Thymus (tissue), 11 donors: Measurements from ENCODE around the gene MERTK. TPM values are rescaled to one million over a fixed set of nuclear protein-coding genes. Genes with fewer than 3 reads are reported as not detected.

Experiments
- DNase-seq, 9 donors: peaks; one replicate each; pipeline ENCODE4 v3.0.0-alpha.2; 2013; ENCODE audit warnings: low spot score in 9 of 9, low read depth in 6 of 9, missing footprints in 1 of 9
- H3K27ac ChIP-seq, 2 donors: one replicate each; pipeline ENCODE4 v1.5.1; 2013; ENCODE audit warnings: control low read depth in 1 of 2, low read depth in 1 of 2, low read length in 1 of 2, mild to moderate bottlenecking in 1 of 2, moderate library complexity in 1 of 2
- H3K27me3 ChIP-seq, 2 donors: one replicate each; pipeline ENCODE4 v1.5.1; 2013; ENCODE audit warnings: low read length in 1 of 2; ENCODE audit not compliant: control insufficient read depth in 2 of 2, insufficient read depth in 1 of 2
- H3K36me3 ChIP-seq, 2 donors: one replicate each; pipeline ENCODE4 v1.5.1; 2013; ENCODE audit warnings: low read length in 1 of 2, mild to moderate bottlenecking in 1 of 2, moderate library complexity in 1 of 2; ENCODE audit not compliant: control insufficient read depth in 2 of 2, insufficient read depth in 2 of 2
- H3K4me1 ChIP-seq, 2 donors: one replicate each; pipeline ENCODE4 v1.5.1; 2013; ENCODE audit warnings: low read length in 2 of 2; ENCODE audit not compliant: control insufficient read depth in 2 of 2, insufficient read depth in 2 of 2
- H3K4me3 ChIP-seq, 2 donors: one replicate each; pipeline ENCODE4 v1.5.1; 2013; ENCODE audit warnings: low read length in 2 of 2, control low read depth in 1 of 2, mild to moderate bottlenecking in 1 of 2
- H3K9me3 ChIP-seq, 2 donors: one replicate each; pipeline ENCODE4 v1.5.1; 2013; ENCODE audit warnings: low read length in 1 of 2, mild to moderate bottlenecking in 1 of 2; ENCODE audit not compliant: control insufficient read depth in 2 of 2, insufficient read depth in 1 of 2
- WGBS: extraction: QIAGEN DNeasy Blood & Tissue Kit; methylation state at CpG from one replicate; pipeline ENCODE4 v1.1.7; 2013; 5-methylcytosine and 5-hydroxymethylcytosine counted together
- polyA plus RNA-seq: library from polyadenylated mRNA; stranded (reverse); fragments of 200-250 nt; gene quantifications from one replicate; pipeline ENCODE4 v1.2.3, GENCODE V29; 2013
- total RNA-seq: library from RNA; stranded (reverse); fragments of 120-200 nt; gene quantifications from one replicate; pipeline ENCODE4 v1.2.4, GENCODE V29; 2013
- donor health status: healthy.

The MERTK gene
- total and polyA plus RNA-seq, 2 donors = 5.7 to 16.5 TPM

DNA sequence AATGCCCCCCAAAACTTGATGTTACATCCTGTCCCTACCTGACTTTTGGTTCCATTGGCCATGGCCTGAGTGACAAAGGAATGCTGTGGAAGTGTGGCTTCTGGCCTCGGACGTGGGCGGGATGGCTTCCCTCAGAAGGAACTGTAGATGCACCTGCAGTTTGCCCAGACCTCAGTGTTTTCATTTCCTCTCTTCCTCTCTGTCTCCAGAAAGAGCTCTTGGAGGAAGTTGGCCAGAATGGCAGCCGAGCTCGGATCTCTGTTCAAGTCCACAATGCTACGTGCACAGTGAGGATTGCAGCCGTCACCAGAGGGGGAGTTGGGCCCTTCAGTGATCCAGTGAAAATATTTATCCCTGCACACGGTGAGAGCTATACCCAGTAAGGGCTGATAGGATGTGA is 95.6 kb downstream of the MERTK start:
- Histone ChIP-seq H3K9me3 (no peaks in the 10 kb centered on the region), H3K36me3 (no peaks in the 10 kb centered on the region), H3K4me1 (no peaks in the 10 kb centered on the region), H3K27ac (no peak overlapping the region), H3K27me3 (no peaks in the 10 kb centered on the region), H3K4me3 (no peak overlapping the region)
- 86% methylated on average over 8 of the region's 8 CpGs for WGBS
- DNase-seq = no peak

- WGBS = 98% methylated on average over 5 of the region's 5 CpGs
- H3K9me3 ChIP-seq = no peaks in the 10 kb centered on the region
- H3K27ac ChIP-seq = no peak overlapping the region
- no peak for DNase-seq
- no peaks in the 10 kb centered on the region for H3K27me3 ChIP-seq
- no peaks in the 10 kb centered on the region for H3K36me3 ChIP-seq
- no peak overlapping the region for H3K4me3 ChIP-seq
- no peaks in the 10 kb centered on the region for H3K4me1 ChIP-seq
Measured at GRCh38 chr2:111995148-111995547, 96.7 kb downstream of the MERTK start.

DNA sequence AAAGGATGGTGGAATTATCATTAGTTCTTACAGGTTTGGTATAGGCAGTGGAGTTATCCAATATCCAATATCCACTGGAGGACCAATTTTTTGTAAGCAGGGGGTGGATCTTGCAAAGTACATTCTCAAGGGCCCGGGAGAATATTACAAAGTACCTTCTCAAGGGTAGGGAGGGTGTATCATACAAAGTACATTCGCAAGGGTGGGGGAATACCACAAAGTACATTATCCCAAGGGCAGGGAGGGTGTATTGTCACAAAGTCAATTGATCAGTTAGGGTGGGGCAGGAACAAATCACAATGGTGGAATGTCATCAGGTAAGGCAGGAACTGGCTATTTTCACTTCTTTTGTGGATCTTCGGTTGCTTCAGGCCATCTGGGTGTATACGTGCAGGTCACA is 101.4 kb downstream of the MERTK start:
- Histone ChIP-seq H3K27ac (no peak overlapping the region), H3K9me3 (no peaks in the 10 kb centered on the region), H3K4me3 (no peak overlapping the region), H3K27me3 (no peaks in the 10 kb centered on the region), H3K4me1 (no peaks in the 10 kb centered on the region), H3K36me3 (no peaks in the 10 kb centered on the region)
- DNase-seq = no peak
- 98% methylated on average over 4 of the region's 4 CpGs for WGBS

DNA sequence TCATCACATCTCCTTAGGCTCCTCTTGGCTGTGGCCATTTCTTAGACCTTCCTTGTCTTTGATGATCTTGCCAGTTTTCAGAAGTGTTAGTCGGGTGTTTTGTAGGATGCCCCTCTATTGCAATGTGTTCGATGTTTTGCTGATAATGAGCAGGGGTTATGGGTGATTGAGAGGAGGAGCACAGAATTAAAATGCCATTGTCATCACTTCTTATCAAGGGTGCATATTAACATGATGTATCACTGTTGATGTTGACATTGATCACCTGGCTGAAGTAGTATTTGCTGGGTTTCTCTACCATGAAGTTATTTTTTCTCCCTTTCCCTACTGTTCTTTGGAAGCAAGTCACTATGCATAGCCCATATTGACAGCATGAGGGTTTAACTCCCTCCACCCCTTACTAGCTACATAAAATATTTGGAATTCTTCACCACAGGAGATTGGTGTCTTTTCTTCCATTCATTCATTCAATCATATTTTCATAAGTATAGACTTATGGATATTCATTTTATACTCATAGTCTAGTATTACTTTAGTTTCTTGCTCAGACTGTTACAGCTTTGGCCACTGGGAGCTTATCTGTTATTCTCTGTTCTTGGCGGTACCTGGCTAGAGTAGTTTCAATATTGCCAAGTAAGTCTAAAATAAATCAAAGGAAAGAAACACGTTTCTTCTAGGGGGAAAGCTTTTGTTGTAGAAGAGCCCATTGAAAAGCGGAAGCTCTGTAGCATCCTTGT is 102.2 kb downstream of the MERTK start:
- no peak for DNase-seq
- no peaks in the 10 kb centered on the region for H3K36me3 ChIP-seq
- no peak overlapping the region for H3K4me3 ChIP-seq
- no peaks in the 10 kb centered on the region for H3K9me3 ChIP-seq
- no peak overlapping the region for H3K27ac ChIP-seq
- WGBS = 84% methylated on average over 5 of the region's 5 CpGs
- no peaks in the 10 kb centered on the region for H3K4me1 ChIP-seq
- no peaks in the 10 kb centered on the region for H3K27me3 ChIP-seq

DNA sequence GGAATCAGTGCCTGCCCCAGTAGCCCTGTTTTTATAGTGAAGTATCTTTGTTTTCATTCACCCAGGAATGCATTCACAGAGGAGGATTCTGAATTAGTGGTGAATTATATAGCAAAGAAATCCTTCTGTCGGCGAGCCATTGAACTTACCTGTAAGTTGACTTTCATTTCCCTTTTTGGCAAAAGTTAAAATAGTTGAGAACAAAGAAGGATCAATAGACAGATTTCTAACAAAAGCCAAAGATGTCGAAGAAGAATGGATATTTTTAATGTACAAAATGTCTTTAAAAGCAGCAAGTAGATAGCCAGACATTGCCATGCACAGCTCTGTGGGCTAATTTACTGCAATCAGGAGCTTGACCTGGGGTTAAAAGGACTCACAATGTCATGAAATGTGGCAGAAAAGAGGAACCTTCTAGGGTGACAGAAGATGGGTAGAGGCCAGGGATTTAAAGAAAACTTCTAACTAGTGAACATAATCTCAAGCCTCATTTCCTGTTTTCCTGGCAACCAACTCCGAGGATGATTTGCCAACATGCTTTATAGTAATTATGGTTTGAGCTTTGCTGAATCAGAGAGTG is 102.8 kb downstream of the MERTK start:
- DNase-seq = peak in 1 of 9 donors; percentile 19
- H3K4me3 ChIP-seq = no peak overlapping the region
- no peaks in the 10 kb centered on the region for H3K9me3 ChIP-seq
- WGBS = 28% methylated on average over 4 of the region's 4 CpGs
- no peaks in the 10 kb centered on the region for H3K4me1 ChIP-seq
- H3K27me3 ChIP-seq = no peaks in the 10 kb centered on the region
- H3K27ac ChIP-seq = no peak overlapping the region
- no peaks in the 10 kb centered on the region for H3K36me3 ChIP-seq

DNA sequence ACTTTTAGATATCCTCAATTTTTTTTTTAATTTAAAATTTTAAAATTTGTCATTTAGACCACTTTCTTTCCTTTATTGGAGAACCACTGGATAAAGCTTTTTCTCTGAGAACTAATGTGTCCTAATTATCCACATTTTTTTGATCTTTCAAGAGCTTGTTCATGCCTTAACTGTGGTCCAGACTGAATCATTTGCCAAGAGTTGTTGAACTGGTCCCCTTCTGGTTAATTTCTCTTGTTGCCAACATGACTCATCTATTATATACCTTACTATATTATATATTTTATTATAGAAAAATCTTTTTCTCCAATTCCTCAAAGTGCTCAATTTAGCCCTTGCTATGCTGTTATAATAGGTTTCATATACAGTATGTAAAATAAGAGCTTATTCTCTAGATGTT is 103.5 kb downstream of the MERTK start:
- no peak overlapping the region for H3K27ac ChIP-seq
- no peak for DNase-seq
- H3K4me3 ChIP-seq = no peak overlapping the region
- no peaks in the 10 kb centered on the region for H3K27me3 ChIP-seq
- no peaks in the 10 kb centered on the region for H3K9me3 ChIP-seq
- H3K4me1 ChIP-seq = no peaks in the 10 kb centered on the region
- no peaks in the 10 kb centered on the region for H3K36me3 ChIP-seq

GRCh38 chr2:112003576-112004252 is 105.3 kb downstream of the MERTK start:
- no peaks in the 10 kb centered on the region for H3K27me3 ChIP-seq
- no peaks in the 10 kb centered on the region for H3K9me3 ChIP-seq
- no peaks in the 10 kb centered on the region for H3K36me3 ChIP-seq
- H3K4me3 ChIP-seq = no peak overlapping the region
- H3K4me1 ChIP-seq = no peaks in the 10 kb centered on the region
- no peak overlapping the region for H3K27ac ChIP-seq
- WGBS = 94% methylated on average over 5 of the region's 5 CpGs
- no peak for DNase-seq

DNA sequence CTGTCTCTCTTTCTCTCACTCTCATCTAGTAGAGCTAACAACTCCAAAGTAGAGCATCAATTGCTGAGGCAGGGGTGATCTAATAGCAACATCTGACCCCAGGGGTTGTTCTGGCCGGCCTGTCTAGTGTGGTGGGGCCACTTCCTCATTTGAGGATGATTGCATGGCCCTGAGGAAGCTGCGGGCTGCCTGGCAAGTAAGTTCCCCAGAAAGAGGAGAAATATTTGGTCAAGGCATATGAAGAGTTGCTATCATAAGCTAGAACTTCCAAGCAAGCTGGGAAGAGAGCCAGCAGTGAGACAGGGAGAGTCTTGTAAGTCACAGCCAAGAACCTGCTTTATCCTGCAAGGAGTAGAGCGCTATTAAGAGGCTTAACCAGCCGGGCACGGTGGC is 105.8 kb downstream of the MERTK start:
- peak in 1 of 9 donors; percentile 19 for DNase-seq
- Histone ChIP-seq H3K4me3 (no peak overlapping the region), H3K36me3 (no peaks in the 10 kb centered on the region), H3K4me1 (no peaks in the 10 kb centered on the region), H3K27ac (no peak overlapping the region), H3K9me3 (no peaks in the 10 kb centered on the region), H3K27me3 (no peaks in the 10 kb centered on the region)
- WGBS = 77% methylated on average over 5 of the region's 5 CpGs

DNA sequence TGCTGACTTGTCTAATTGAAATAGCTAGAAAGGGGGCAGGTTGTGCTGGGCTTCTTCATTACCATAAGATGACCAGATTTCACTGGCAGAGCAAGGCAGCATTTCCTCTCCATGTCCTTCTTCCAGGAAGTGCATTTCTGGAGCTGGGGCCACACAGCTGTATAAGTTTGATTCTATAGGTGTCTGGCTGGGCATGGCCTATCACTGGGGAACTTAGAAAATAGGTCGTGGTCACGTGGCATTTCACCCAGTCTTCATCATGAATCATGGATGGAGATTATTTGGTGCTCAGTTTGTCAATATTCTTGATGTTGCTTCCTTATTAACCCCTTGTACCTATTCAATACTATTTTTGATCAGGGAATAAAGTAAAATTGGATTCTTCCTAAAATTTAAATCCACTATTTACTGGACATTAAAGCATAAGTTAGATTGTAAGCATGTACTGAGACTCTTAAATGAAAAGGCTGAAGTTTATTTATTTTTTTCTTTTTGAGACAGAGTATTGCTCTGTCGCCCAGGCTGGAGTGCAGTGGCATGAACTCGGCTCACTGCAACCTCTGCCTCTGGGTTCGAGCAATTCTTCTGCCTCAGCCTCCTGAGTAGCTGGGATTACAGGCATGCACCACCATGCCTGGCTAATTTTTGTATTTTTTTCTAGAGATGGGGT is 107.1 kb downstream of the MERTK start:
- Histone ChIP-seq H3K4me1 (no peaks in the 10 kb centered on the region), H3K36me3 (no peaks in the 10 kb centered on the region), H3K9me3 (no peaks in the 10 kb centered on the region), H3K4me3 (no peak overlapping the region), H3K27ac (no peak overlapping the region), H3K27me3 (no peaks in the 10 kb centered on the region)
- DNase-seq = no peak
- 93% methylated on average over 5 of the region's 5 CpGs for WGBS
